ENCODE results near the gene UBE2O. TPM values are rescaled to one million over a fixed set of nuclear protein-coding genes. Genes with fewer than 3 reads are reported as not detected.

UBE2O gene
- total RNA-seq, 1 donor from 2014 or later, result 25.8 TPM

- H3K4me2 ChIP-seq (ENCODE audit: low read length), result no peak overlapping the region
- peaks cover 51% of the 10 kb centered on the region for H3K4me1 ChIP-seq (ENCODE audit: insufficient read depth, low read length)
- H3K9me3 ChIP-seq (ENCODE audit: insufficient read depth, low read depth, low read length), result no peaks in the 10 kb centered on the region
- H3K9ac ChIP-seq (ENCODE audit: low read length), result no peak overlapping the region
- H3K36me3 Mint-ChIP-seq (ENCODE audit: low read depth, unreplicated experiment), result peaks cover 4% of the 10 kb centered on the region
- H3K9me3 Mint-ChIP-seq (ENCODE audit: unreplicated experiment), result no peaks in the 10 kb centered on the region
- H4K20me1 ChIP-seq (ENCODE audit: insufficient read depth, low read length), result peaks cover 24% of the 10 kb centered on the region
- no peaks in the 10 kb centered on the region for H3K27me3 ChIP-seq (ENCODE audit: insufficient read depth, low read length)
- H3K27ac ChIP-seq (ENCODE audit: low read depth, low read length), result no peak overlapping the region
- DNase-seq (ENCODE audit: low read depth) (no peak), FAIRE-seq (no peak)
- no peaks in the 10 kb centered on the region for H3K36me3 ChIP-seq (ENCODE audit: insufficient read depth, low read length)
- no peak overlapping the region for H2AFZ ChIP-seq (ENCODE audit: low read depth, low read length)
- H3K79me2 ChIP-seq (ENCODE audit: insufficient read depth, low read length), result peaks cover 36% of the 10 kb centered on the region
- peaks cover 31% of the 10 kb centered on the region for H3K4me1 Mint-ChIP-seq (ENCODE audit: low read depth, unreplicated experiment)
- H3K27ac Mint-ChIP-seq (ENCODE audit: unreplicated experiment), result no peak overlapping the region
- no peak overlapping the region for H3K4me3 ChIP-seq (ENCODE audit: insufficient read depth, low read depth, low read length)
- TF ChIP-seq CTCF (IDR thresholded peaks at IDR 0.05; ENCODE audit: insufficient read depth, low read depth, low read length) (no peak), EZH2 (IDR thresholded peaks at IDR 0.05; ENCODE audit: insufficient read depth, low read length) (no peak)
- no peaks in the 10 kb centered on the region for H3K27me3 Mint-ChIP-seq (ENCODE audit: low read depth, unreplicated experiment)
- H3K4me3 Mint-ChIP-seq (ENCODE audit: unreplicated experiment), result no peak overlapping the region
Measured at GRCh38 chr17:76495663-76496400, 42.9 kb upstream of the UBE2O start.

DNA sequence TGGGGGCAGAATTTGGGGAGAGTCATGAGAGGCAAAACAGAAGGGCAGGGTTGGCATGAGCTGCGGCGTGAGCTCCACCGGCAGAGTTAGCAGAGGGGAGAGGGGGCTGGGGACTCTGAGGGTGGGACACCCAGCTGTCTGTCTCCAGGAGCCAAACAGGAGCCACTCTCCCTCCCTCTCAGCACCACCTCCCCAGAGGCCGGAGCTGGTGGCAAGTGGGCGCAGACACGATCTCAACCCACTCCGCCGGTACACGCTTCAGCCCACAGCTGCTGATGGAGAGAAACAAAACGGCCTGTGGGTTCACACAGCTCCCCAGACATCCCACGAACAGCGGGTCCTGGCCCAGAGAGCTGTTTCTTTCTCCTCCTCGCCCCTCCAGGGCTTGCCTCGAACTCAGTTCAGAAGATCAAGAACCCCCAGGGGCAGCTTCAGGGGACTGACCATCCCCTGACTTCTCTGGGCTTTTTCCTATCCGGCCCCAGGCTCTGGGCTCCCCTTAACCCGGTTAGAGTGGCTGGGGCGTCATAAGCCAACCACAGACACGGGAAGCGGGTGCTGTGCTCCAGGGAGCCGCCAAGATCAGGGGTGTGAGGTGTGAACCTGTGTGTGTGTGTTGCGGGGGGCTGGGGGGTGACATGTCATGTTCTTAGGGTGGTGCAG, 40.7 kb upstream of the UBE2O start:
- peak overlapping the region; percentile 93 for H3K27ac Mint-ChIP-seq (ENCODE audit: unreplicated experiment)
- peak overlapping the region; percentile 47 for H3K4me3 ChIP-seq (ENCODE audit: insufficient read depth, low read depth, low read length)
- no peaks in the 10 kb centered on the region for H3K27me3 ChIP-seq (ENCODE audit: insufficient read depth, low read length)
- no peak for FAIRE-seq
- H3K9me3 Mint-ChIP-seq (ENCODE audit: unreplicated experiment), result no peaks in the 10 kb centered on the region
- peaks cover 4% of the 10 kb centered on the region for H3K36me3 Mint-ChIP-seq (ENCODE audit: low read depth, unreplicated experiment)
- peak overlapping the region; percentile 82 for H3K4me2 ChIP-seq (ENCODE audit: low read length)
- peaks cover 18% of the 10 kb centered on the region for H3K4me1 Mint-ChIP-seq (ENCODE audit: low read depth, unreplicated experiment)
- peaks cover 30% of the 10 kb centered on the region for H3K4me1 ChIP-seq (ENCODE audit: insufficient read depth, low read length)
- TF ChIP-seq EZH2 (IDR thresholded peaks at IDR 0.05; ENCODE audit: insufficient read depth, low read length), result no peak
- TF ChIP-seq CTCF (IDR thresholded peaks at IDR 0.05; ENCODE audit: insufficient read depth, low read depth, low read length), result no peak
- DNase-seq (ENCODE audit: low read depth), result no peak
- peak overlapping the region; percentile 65 for H2AFZ ChIP-seq (ENCODE audit: low read depth, low read length)
- H3K4me3 Mint-ChIP-seq (ENCODE audit: unreplicated experiment), result no peak overlapping the region
- peaks cover 22% of the 10 kb centered on the region for H3K79me2 ChIP-seq (ENCODE audit: insufficient read depth, low read length)
- no peaks in the 10 kb centered on the region for H3K27me3 Mint-ChIP-seq (ENCODE audit: low read depth, unreplicated experiment)
- peaks cover 19% of the 10 kb centered on the region for H4K20me1 ChIP-seq (ENCODE audit: insufficient read depth, low read length)
- peak overlapping the region; percentile 51 for H3K27ac ChIP-seq (ENCODE audit: low read depth, low read length)
- no peaks in the 10 kb centered on the region for H3K36me3 ChIP-seq (ENCODE audit: insufficient read depth, low read length)
- H3K9me3 ChIP-seq (ENCODE audit: insufficient read depth, low read depth, low read length), result no peaks in the 10 kb centered on the region
- peak overlapping the region; percentile 62 for H3K9ac ChIP-seq (ENCODE audit: low read length)
